NCI-H748 treated with DMSO at 0.1 percent for 48 hours (cell line): ENCODE results near the gene TSEN54.

Experiments
- DNase-seq: peaks from one replicate; lab custom pipeline; 2025; lab: John Stamatoyannopoulos, UW

The TSEN54 gene

DNA sequence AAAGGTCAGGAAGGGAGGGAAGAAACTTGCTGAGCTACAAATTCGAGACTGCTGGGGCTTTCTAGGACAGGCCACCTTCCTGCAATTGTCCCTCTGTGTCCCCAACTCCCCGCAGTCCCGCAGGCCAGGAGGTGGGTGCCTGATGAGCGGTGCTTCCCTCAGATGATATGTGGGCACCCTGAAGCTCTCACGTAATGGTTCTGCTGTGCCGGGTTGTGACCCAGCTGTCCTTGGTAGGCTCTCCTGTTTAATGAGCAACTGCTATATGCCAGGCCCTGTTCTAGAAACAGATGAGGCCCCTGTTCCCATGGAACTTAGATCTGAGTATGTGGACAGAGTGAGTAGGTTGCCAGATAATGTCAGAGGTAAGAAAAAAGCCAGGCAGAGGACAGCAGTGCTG is 49.3 kb downstream of the TSEN54 start:
- no peak for DNase-seq

DNA sequence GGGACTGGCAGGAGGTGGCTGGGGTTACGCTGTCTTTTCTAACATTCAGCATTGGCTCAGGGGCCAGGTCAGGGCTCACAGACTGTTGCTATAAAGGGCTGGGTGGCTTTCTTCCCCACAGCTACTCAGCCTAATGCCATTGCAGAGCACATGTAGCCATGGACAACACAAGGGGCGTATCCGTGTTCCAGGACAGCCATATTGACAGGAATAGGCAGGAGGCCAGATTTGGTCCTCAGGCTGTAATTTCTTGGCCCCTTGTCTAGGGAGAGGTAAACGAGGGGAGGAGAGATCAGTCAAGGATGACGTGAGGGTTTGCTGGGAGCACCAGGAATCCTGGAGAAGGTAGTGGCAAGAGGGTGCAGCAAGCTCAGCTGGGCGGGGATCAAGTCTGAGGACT is 50.1 kb downstream of the TSEN54 start:
- DNase-seq, result no peak

DNA sequence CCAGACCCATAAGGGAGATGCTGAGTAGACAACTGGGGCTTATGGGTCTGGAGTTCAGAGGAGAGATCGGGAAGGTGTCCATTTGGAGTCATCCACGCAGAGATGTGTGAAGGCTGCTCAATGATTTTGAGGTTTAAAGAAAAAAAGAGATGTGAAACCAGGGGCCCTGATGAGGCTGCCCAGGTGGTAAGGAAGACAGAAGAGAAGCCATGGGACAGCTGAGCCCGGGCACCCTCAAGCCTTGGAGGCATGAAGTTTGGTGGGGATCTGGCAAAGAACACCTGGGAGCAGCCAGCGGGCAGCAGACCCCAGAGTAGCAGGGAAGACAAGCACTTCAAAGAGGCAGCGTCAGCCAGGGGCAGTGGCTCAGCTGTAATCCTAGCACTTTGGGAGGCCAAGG is 50.5 kb downstream of the TSEN54 start:
- no peak for DNase-seq

DNA sequence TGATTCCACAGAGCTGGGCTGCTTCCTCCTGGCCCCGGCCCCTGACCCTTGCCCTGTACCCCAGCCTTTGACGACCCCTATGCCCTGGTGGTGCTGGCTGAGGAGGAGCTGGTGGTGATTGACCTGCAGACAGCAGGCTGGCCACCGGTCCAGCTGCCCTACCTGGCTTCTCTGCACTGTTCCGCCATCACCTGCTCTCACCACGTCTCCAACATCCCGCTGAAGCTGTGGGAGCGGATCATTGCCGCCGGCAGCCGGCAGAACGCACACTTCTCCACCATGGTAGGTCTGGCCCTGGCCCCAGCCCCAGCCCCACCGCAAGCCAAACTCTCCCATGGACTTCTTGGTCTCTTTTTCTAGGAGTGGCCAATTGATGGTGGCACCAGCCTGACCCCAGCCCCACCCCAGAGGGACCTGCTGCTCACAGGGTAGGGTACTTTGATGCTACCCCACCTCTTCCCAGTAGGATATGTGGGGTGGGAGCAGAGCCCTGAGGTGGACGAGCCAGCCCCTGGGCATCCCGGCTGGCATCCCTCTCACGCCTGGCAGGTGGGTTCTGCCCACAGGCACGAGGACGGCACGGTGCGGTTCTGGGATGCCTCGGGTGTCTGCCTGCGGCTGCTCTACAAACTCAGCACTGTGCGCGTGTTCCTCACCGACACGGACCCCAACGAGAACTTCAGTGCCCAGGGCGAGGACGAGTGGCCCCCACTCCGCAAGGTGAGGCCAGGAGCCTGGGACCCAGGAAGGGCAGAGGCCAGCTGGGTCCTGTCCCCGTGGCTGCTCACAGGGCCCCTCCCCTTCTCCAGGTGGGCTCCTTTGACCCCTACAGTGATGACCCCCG is 52.3 kb downstream of the TSEN54 start:
- DNase-seq, result no peak

DNA sequence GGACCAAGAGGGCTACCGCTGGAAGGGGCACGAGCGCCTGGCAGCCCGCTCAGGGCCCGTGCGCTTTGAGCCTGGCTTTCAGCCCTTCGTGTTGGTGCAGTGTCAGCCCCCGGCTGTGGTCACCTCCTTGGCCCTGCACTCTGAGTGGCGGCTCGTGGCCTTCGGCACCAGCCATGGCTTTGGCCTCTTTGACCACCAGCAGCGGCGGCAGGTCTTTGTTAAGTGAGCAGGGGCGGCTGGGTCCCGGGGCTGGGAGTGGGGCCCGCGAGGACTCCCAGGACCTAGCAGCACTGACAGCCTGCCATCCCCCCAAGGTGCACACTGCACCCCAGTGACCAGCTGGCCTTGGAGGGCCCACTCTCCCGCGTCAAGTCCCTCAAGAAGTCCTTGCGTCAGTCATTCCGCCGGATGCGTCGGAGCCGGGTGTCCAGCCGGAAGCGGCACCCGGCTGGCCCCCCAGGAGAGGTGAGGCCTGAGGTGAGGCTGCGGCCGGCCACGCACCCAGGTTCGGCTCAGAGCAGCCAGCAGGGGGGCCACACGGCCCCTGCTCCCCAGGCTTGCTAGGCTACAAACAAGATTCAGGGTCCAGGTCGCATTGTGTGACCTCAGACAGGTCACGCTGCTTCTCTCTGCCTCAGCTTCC is 53.8 kb downstream of the TSEN54 start:
- no peak for DNase-seq

DNA sequence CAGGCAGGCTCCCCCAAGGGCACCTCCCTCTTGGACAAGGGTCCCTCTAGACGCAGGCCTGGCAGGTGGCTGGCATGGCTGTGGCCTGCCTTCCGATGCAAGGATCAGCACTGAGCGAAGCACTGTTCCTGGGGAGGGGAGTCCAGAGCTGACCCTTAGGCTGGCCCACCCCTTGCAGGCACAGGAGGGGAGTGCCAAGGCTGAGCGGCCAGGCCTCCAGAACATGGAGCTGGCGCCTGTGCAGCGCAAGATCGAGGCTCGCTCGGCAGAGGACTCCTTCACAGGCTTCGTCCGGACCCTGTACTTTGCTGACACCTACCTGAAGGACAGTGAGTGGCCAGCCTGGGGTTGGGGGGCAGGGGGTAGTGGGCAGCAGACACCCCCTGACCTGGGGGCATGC is 54.4 kb downstream of the TSEN54 start:
- no peak for DNase-seq

DNA sequence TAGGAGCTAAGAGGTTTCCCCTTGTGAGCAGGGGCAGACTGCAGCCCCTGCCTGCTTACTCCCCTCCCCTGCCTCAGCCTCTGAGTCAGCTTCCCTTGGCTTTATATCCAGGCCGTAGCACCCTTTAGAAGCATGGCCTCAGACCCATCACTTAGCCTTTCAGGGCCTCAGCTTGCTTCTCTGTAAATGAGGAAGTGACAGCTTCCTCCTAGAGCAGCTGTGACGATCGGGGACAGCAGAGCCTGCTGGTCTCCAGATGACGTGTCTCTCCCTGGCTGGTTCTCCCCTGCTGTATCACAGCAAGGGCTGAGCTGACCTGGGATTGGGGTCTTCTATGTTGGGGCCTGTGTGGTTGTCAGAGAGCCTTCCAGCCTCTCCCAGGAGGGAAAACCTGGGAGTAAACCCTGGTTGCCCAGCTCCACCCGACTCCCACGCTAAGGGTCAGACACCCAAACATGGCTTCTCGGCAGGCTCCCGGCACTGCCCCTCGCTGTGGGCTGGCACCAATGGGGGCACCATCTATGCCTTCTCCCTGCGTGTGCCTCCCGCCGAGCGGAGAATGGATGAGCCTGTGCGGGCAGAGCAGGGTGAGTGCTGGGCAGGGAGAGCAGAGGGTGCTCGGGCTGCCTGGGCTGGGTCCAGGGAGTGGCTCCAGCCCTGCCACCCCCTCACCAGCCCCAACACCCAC is 55.0 kb downstream of the TSEN54 start:
- DNase-seq, result no peak

DNA sequence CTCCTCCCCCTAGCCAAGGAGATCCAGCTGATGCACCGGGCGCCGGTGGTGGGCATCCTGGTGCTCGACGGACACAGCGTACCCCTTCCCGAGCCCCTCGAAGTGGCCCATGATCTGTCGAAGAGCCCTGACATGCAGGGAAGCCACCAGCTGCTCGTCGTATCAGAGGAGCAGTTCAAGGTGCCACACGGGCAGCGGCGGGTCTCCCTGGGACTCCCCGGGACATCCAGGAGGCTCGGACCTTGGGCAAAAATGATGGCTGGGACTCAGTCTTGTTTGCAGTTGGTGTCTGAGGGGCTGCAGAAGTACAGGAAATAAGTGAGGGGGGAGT is 55.5 kb downstream of the TSEN54 start:
- DNase-seq, result no peak

DNA sequence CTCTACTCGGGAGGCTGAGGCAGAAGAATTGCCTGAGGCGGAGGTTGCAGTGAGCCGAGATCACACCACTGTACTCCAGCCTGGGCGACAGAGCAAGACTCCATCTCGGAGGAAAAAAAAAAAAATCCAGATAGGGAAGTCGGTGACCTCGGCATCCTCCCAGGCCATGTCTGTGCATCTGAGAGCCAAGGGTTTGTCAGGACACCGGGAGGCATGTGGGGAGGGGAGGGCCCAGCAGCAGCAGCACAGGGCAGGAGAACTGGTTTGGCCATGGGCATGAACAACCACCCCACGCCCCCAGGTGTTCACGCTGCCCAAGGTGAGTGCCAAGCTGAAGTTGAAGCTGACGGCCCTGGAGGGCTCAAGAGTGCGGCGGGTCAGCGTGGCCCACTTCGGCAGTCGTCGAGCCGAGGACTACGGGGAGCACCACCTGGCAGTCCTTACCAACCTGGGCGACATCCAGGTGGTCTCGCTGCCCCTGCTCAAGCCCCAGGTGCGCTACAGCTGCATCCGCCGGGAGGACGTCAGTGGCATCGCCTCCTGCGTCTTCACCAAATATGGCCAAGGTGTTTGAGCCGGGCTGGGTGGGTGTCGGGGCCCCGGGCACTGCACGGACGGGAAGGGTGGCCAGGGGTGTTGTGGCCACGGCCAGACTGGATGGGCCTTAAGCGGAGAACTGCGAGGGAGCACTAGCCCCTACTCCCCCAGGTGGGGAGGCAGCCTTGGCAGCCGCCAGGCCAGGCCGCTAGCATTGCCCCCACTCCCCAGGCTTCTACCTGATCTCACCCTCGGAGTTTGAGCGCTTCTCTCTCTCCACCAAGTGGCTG is 56.6 kb downstream of the TSEN54 start:
- DNase-seq, result no peak

DNA sequence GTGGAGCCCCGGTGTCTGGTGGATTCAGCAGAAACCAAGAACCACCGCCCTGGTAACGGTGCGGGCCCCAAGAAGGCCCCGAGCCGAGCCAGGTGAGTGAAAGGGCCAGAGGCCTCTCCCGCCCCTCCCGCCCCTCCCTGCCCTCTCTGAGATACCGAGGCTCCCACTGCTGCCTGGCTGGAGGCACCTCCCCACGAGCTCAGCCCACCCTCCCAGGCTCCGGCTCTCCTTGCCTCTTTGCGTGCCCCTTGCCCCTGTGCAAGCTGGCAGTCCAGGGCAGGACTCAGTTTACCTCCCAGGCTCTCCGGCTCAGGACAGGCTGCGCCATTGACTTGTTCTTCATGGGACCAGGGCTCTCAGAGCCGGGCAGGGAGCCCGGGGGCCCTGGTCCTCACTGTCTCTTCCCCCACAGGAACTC is 57.2 kb downstream of the TSEN54 start:
- no peak for DNase-seq

DNA sequence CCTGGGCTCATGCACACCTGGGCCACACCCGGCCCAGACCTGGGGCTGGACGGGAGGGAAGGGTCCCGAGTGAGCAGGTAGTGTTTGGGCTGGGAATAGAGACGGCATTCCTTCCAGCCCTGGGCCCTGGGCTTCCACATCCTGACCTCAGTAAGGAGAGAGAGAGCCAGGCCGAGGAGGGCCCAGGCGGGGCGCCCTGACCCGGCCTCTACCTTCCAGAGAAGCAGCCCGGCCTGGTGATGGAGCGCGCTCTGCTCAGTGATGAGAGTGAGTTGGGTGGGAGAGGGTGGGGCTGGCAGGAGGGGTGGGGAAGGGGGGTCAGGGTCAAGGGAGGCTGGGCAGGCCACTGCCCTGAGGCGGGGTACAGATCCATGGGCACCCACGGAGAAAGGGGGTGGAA is 57.7 kb downstream of the TSEN54 start:
- no peak for DNase-seq
